Endodermal cell (in vitro differentiated cells): ENCODE results near the gene PSTPIP1. TPM values are rescaled to one million over a fixed set of nuclear protein-coding genes. Genes with fewer than 3 reads are reported as not detected.

Experiments
- DNase-seq: peaks from one replicate; pipeline ENCODE4 v3.0.0-alpha.2; 2017
- H3K27ac ChIP-seq: 2 replicates; pipeline ENCODE4 v1.5.1; 2013; ENCODE audit warnings: mild to moderate bottlenecking, low read depth, low read length, moderate library complexity
- H3K27me3 ChIP-seq: 2 replicates; pipeline ENCODE4 v1.6.1; 2013; ENCODE audit warnings: mild to moderate bottlenecking, low read length, moderate library complexity; ENCODE audit not compliant: insufficient read depth, control insufficient read depth, poor library complexity, severe bottlenecking
- H3K36me3 ChIP-seq: 2 replicates; pipeline ENCODE4 v1.7.0; 2013; ENCODE audit warnings: mild to moderate bottlenecking, low read length, moderate library complexity; ENCODE audit not compliant: control insufficient read depth, insufficient read depth
- H3K4me1 ChIP-seq: one replicate; pipeline ENCODE4 v1.7.0; 2013; ENCODE audit warnings: low read length; ENCODE audit not compliant: control insufficient read depth, insufficient read depth
- H3K4me3 ChIP-seq: 2 replicates; pipeline ENCODE4 v1.5.1; 2013; ENCODE audit warnings: mild to moderate bottlenecking, low read length, moderate library complexity
- H3K9ac ChIP-seq: 2 replicates; pipeline ENCODE4 v1.6.1; 2013; ENCODE audit warnings: mild to moderate bottlenecking, low read length, moderate library complexity; ENCODE audit not compliant: poor library complexity, severe bottlenecking; ENCODE audit errors: extremely low read depth
- H3K9me3 ChIP-seq: 2 replicates; pipeline ENCODE4 v1.6.1; 2013; ENCODE audit warnings: mild to moderate bottlenecking, low read length, moderate library complexity; ENCODE audit not compliant: control insufficient read depth
- H3K27ac Mint-ChIP-seq: 2 replicates; pipeline ENCODE4 v1.8.0; 2020; ENCODE audit warnings: mixed read lengths
- H3K27me3 Mint-ChIP-seq: 2 replicates; pipeline ENCODE4 v1.8.0; 2021; ENCODE audit warnings: mild to moderate bottlenecking, mixed read lengths; ENCODE audit not compliant: insufficient read depth
- H3K36me3 Mint-ChIP-seq: 2 replicates; pipeline ENCODE4 v1.8.0; 2020; ENCODE audit warnings: low read depth, mixed read lengths
- H3K4me1 Mint-ChIP-seq: 2 replicates; pipeline ENCODE4 v1.8.0; 2020; ENCODE audit warnings: mixed read lengths
- H3K4me3 Mint-ChIP-seq: 2 replicates; pipeline ENCODE4 v1.8.0; 2020; ENCODE audit warnings: mild to moderate bottlenecking, moderate library complexity, mixed read lengths
- H3K9me3 Mint-ChIP-seq: 2 replicates; pipeline ENCODE4 v1.8.0; 2020; ENCODE audit warnings: mild to moderate bottlenecking, mixed read lengths
- CTCF ChIP-seq: fragments of 200-600 bp; sonication (generic); conservative IDR thresholded peaks from 2 replicates; pipeline ENCODE4 v1.5.0; 2021; ENCODE audit warnings: antibody characterized with exemption, mild to moderate bottlenecking
- WGBS, 2 experiments: methylation state at CpG; one replicate each; pipeline versions ENCODE4 v1.1.5 to v1.1.7; 2013; ENCODE audit warnings: missing lambda C conversion rate in 2 of 2, mixed read lengths in 1 of 2; ENCODE audit not compliant: insufficient coverage in 1 of 2, insufficient read length in 1 of 2; 5-methylcytosine and 5-hydroxymethylcytosine counted together
- total RNA-seq, 2 donors: library from RNA; stranded (reverse); fragmentation: NEBNext Ultra II Directional in 1 of 2; extraction: Animal tissue kit (Norgen Biotek cat#: 25700) in 1 of 2; gene quantifications; 2 replicates in 1 of 2; 3 replicates in 1 of 2; pipeline ENCODE4 v1.2.1, GENCODE V29; 2021

Gene PSTPIP1
- total RNA-seq, 2 donors from 2014 or later: 0.29 to 1.5 TPM

- H3K4me1 ChIP-seq: peaks cover 7% of the 10 kb centered on the region
- DNase-seq: no peak
- Mint-ChIP-seq H3K4me3 (no peak overlapping the region), H3K9me3 (peaks cover 15% of the 10 kb centered on the region), H3K27ac (no peak overlapping the region), H3K4me1 (peaks cover 11% of the 10 kb centered on the region), H3K27me3 (no peaks in the 10 kb centered on the region), H3K36me3 (peaks cover 23% of the 10 kb centered on the region)
- H3K9ac ChIP-seq: no peak overlapping the region
- H3K27me3 ChIP-seq: no peaks in the 10 kb centered on the region
- TF ChIP-seq CTCF: no peak
- no peak overlapping the region for H3K27ac ChIP-seq
- peaks cover 4% of the 10 kb centered on the region for H3K36me3 ChIP-seq
- no peaks in the 10 kb centered on the region for H3K9me3 ChIP-seq
- 92 to 95% methylated on average over 5 to 12 of the region's 12 CpGs for WGBS, 2 experiments
- no peak overlapping the region for H3K4me3 ChIP-seq
These were observed 42.7 kb downstream of the PSTPIP1 start for GRCh38 chr15:77037388-77038209.

- Mint-ChIP-seq H3K4me1 (peaks cover 10% of the 10 kb centered on the region), H3K27me3 (no peaks in the 10 kb centered on the region), H3K9me3 (peaks cover 15% of the 10 kb centered on the region), H3K27ac (no peak overlapping the region), H3K36me3 (peaks cover 29% of the 10 kb centered on the region), H3K4me3 (no peak overlapping the region)
- DNase-seq: no peak
- no CpG with 5 or more reads among the region's 10 CpGs for WGBS, 2 experiments
- Histone ChIP-seq H3K36me3 (peaks cover 13% of the 10 kb centered on the region), H3K27me3 (no peaks in the 10 kb centered on the region), H3K27ac (no peak overlapping the region), H3K9me3 (no peaks in the 10 kb centered on the region), H3K4me3 (no peak overlapping the region), H3K4me1 (peaks cover 7% of the 10 kb centered on the region), H3K9ac (no peak overlapping the region)
- TF ChIP-seq CTCF: no peak
These were observed 43.6 kb downstream of the PSTPIP1 start for GRCh38 chr15:77038312-77039216.

- H3K27me3 Mint-ChIP-seq: no peaks in the 10 kb centered on the region
- Histone ChIP-seq H3K27ac (no peak overlapping the region), H3K9me3 (no peaks in the 10 kb centered on the region), H3K4me1 (peaks cover under 1% of the 10 kb centered on the region), H3K4me3 (no peak overlapping the region), H3K36me3 (peaks cover 18% of the 10 kb centered on the region), H3K9ac (no peak overlapping the region), H3K27me3 (no peaks in the 10 kb centered on the region)
- peaks cover 15% of the 10 kb centered on the region for H3K9me3 Mint-ChIP-seq
- DNase-seq: no peak
- H3K4me1 Mint-ChIP-seq: peaks cover 5% of the 10 kb centered on the region
- TF ChIP-seq CTCF: no peak
- no peak overlapping the region for H3K27ac Mint-ChIP-seq
- no CpG with 5 or more reads among the region's 5 CpGs for WGBS, 2 experiments
- H3K4me3 Mint-ChIP-seq: no peak overlapping the region
- H3K36me3 Mint-ChIP-seq: peaks cover 32% of the 10 kb centered on the region
These were observed 44.2 kb downstream of the PSTPIP1 start for GRCh38 chr15:77039217-77039533.
